Measurements from ENCODE around the gene CD300LF. TPM values are rescaled to one million over a fixed set of nuclear protein-coding genes. Genes with fewer than 3 reads are reported as not detected.

Gene CD300LF
- total RNA-seq, 1 experiment from 2014 or later: not detected

DNA sequence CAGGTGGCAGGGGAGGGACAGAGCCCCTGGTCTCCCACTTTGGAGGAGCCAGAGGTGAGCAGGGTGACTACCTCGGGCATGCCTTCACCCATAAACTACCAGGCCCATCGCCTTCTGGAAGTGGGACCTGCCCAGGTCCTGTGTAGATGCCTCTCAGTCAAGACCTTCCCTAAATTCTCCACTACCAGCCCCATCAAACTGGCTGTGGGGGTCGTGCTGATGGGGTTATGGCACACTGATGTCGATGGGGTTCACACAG is 18.6 kb upstream of the CD300LF start:
- Histone ChIP-seq H3K27me3 (ENCODE audit: insufficient read depth, low read length) (no peaks in the 10 kb centered on the region), H2AFZ (ENCODE audit: low read depth, low read length, poor library complexity, severe bottlenecking) (no peak overlapping the region), H3K27ac (ENCODE audit: low read depth, low read length) (no peak overlapping the region), H3K4me3 (replicated peaks in 1 of 2; ENCODE audit: low read depth in 1 of 2, low read length in 2 of 2) (no peak overlapping the region), H3K9me3 (ENCODE audit: control insufficient read depth in 1 of 2, insufficient read depth in 1 of 2, low read depth in 1 of 2, low read length in 2 of 2) (peaks cover 0 to 5% of the 10 kb centered on the region in 2 experiments; a peak in 1 of 4 replicates), H3K36me3 (ENCODE audit: control insufficient read depth in 1 of 2, insufficient read depth in 2 of 2, low read length in 2 of 2) (no peaks in the 10 kb centered on the region), H4K20me1 (ENCODE audit: insufficient read depth) (no peaks in the 10 kb centered on the region), H3K9me2 (ENCODE audit: insufficient read depth) (no peaks in the 10 kb centered on the region), H3K4me2 (ENCODE audit: low read length) (no peak overlapping the region), H3K9ac (ENCODE audit: low read length) (no peak overlapping the region), H3K4me1 (ENCODE audit: control insufficient read depth in 1 of 2, insufficient read depth in 2 of 2, low read length in 2 of 2) (peaks cover 3 to 4% of the 10 kb centered on the region in 2 experiments; a peak in 3 of 4 replicates), H3K79me2 (ENCODE audit: insufficient read depth, low read length) (no peaks in the 10 kb centered on the region)
- ATAC-seq (no peak), DNase-seq (ENCODE audit: low read depth, low spot score) (no peak)
- TF ChIP-seq EGR1 (IDR thresholded peaks at IDR 0.05; ENCODE audit: low read depth): no peak
- TF ChIP-seq, protein P1, sequence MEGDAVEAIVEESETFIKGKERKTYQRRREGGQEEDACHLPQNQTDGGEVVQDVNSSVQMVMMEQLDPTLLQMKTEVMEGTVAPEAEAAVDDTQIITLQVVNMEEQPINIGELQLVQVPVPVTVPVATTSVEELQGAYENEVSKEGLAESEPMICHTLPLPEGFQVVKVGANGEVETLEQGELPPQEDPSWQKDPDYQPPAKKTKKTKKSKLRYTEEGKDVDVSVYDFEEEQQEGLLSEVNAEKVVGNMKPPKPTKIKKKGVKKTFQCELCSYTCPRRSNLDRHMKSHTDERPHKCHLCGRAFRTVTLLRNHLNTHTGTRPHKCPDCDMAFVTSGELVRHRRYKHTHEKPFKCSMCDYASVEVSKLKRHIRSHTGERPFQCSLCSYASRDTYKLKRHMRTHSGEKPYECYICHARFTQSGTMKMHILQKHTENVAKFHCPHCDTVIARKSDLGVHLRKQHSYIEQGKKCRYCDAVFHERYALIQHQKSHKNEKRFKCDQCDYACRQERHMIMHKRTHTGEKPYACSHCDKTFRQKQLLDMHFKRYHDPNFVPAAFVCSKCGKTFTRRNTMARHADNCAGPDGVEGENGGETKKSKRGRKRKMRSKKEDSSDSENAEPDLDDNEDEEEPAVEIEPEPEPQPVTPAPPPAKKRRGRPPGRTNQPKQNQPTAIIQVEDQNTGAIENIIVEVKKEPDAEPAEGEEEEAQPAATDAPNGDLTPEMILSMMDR (IDR thresholded peaks at IDR 0.05 in 2 of 3, conservative IDR thresholded peaks at IDR 0.05 in 1 of 3; ENCODE audit: borderline replicate concordance in 1 of 3, insufficient read depth in 1 of 3, low read depth in 2 of 3, low read length in 2 of 3): no peak
- TF ChIP-seq CEBPB (IDR thresholded peaks at IDR 0.05; ENCODE audit: low read depth): no peak
- no peak for TF ChIP-seq SP1 (IDR thresholded peaks at IDR 0.05; ENCODE audit: low read depth)
- TF ChIP-seq, protein P2, sequence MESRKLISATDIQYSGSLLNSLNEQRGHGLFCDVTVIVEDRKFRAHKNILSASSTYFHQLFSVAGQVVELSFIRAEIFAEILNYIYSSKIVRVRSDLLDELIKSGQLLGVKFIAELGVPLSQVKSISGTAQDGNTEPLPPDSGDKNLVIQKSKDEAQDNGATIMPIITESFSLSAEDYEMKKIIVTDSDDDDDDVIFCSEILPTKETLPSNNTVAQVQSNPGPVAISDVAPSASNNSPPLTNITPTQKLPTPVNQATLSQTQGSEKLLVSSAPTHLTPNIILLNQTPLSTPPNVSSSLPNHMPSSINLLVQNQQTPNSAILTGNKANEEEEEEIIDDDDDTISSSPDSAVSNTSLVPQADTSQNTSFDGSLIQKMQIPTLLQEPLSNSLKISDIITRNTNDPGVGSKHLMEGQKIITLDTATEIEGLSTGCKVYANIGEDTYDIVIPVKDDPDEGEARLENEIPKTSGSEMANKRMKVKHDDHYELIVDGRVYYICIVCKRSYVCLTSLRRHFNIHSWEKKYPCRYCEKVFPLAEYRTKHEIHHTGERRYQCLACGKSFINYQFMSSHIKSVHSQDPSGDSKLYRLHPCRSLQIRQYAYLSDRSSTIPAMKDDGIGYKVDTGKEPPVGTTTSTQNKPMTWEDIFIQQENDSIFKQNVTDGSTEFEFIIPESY (IDR thresholded peaks at IDR 0.05; ENCODE audit: extremely low read depth, insufficient replicate concordance, low read length): no peak
- TF ChIP-seq, protein P3, sequence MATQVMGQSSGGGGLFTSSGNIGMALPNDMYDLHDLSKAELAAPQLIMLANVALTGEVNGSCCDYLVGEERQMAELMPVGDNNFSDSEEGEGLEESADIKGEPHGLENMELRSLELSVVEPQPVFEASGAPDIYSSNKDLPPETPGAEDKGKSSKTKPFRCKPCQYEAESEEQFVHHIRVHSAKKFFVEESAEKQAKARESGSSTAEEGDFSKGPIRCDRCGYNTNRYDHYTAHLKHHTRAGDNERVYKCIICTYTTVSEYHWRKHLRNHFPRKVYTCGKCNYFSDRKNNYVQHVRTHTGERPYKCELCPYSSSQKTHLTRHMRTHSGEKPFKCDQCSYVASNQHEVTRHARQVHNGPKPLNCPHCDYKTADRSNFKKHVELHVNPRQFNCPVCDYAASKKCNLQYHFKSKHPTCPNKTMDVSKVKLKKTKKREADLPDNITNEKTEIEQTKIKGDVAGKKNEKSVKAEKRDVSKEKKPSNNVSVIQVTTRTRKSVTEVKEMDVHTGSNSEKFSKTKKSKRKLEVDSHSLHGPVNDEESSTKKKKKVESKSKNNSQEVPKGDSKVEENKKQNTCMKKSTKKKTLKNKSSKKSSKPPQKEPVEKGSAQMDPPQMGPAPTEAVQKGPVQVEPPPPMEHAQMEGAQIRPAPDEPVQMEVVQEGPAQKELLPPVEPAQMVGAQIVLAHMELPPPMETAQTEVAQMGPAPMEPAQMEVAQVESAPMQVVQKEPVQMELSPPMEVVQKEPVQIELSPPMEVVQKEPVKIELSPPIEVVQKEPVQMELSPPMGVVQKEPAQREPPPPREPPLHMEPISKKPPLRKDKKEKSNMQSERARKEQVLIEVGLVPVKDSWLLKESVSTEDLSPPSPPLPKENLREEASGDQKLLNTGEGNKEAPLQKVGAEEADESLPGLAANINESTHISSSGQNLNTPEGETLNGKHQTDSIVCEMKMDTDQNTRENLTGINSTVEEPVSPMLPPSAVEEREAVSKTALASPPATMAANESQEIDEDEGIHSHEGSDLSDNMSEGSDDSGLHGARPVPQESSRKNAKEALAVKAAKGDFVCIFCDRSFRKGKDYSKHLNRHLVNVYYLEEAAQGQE (IDR thresholded peaks at IDR 0.05; ENCODE audit: low read depth): no peak
- no peak for TF ChIP-seq ELF1 (IDR thresholded peaks at IDR 0.05; ENCODE audit: borderline replicate concordance, low read depth)
- TF ChIP-seq, protein P4, sequence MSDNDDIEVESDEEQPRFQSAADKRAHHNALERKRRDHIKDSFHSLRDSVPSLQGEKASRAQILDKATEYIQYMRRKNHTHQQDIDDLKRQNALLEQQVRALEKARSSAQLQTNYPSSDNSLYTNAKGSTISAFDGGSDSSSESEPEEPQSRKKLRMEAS (IDR thresholded peaks at IDR 0.05): no peak
- TF ChIP-seq FOSL1 (IDR thresholded peaks at IDR 0.05; ENCODE audit: low read depth): no peak
- TF ChIP-seq SRF (IDR thresholded peaks at IDR 0.05; ENCODE audit: low read depth): no peak
- TF ChIP-seq TCF7L2 (IDR thresholded peaks at IDR 0.05; ENCODE audit: borderline replicate concordance, extremely low read depth, insufficient read depth, insufficient read length): no peak
- TF ChIP-seq JUND (IDR thresholded peaks at IDR 0.05): no peak
- no peak for TF ChIP-seq CBX3 (IDR thresholded peaks at IDR 0.05; ENCODE audit: low read depth)
- TF ChIP-seq ZNF274 (IDR thresholded peaks at IDR 0.05; ENCODE audit: low read depth, low read length): no peak
- no peak for TF ChIP-seq EZH2 (IDR thresholded peaks at IDR 0.05)
- TF ChIP-seq ZFX (IDR thresholded peaks at IDR 0.05): no peak
- no peak for TF ChIP-seq POLR2A (IDR thresholded peaks at IDR 0.05; ENCODE audit: borderline replicate concordance, extremely low read depth, insufficient read depth, insufficient read length)
- intact Hi-C loops (cut with micrococcal nuclease): no loop called here
- ChIA-PET POLR2A (no interaction called here), RAD21 (ENCODE audit: low non-redundant PET in 1 of 2, low total read pairs in 2 of 2, uncharacterized antibody in 2 of 2, unreplicated experiment in 2 of 2) (no interaction called here), CTCF (no interaction called here)
- no TSS peak for BruUV-seq (replicated peaks)
